Germinal center (tissue), 1 donor: ENCODE measurements around the gene RPS6KA2.

ENCODE experiments used
- DNase-seq: peaks from one replicate; pipeline ENCODE4 v3.0.0; 2012; ENCODE audit warnings: mixed read lengths, low spot score

Gene RPS6KA2

DNA sequence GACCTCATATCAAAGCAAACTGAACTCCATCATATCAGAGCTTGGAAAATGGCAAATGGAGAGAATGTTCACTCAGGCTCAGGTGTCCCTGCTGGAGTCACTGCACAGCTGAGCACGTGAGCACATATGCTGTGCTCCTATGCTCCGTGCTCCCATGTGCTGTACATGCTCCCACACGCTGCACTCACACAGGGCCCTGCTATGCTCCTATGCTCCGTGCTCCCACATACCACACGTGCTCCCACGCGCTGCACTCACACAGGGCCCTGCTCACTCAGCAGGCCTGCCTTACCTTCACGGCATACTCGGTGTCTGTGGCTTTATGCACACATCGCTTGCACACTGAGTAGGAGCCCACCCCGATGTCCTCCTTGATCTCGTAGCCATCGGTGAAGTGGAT is 178.6 kb downstream of the RPS6KA2 start:
- no peak for DNase-seq

DNA sequence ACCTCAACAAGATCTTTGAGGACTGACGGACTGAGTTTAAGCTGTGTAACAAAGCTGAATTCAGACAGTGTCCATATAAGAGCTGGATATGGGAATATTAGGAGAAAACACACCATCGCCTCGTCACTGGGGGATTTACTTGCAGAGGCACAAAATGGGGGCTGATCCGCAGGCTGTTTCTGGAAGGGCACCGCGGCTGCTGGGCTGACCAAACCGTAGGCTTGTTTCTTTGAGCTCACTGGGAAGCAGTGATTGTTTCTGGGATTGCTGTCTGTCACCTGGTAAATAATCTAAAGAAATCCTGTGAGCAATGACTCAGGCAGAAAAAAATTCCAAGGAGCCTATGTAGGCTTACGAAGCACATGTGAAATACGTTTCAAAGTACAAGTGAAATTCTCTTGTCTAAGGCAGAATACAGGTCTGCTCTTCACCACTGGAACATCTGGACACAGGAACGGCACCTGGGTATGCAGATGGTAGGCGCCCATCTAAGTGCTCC is 180.4 kb downstream of the RPS6KA2 start:
- no peak for DNase-seq

DNA sequence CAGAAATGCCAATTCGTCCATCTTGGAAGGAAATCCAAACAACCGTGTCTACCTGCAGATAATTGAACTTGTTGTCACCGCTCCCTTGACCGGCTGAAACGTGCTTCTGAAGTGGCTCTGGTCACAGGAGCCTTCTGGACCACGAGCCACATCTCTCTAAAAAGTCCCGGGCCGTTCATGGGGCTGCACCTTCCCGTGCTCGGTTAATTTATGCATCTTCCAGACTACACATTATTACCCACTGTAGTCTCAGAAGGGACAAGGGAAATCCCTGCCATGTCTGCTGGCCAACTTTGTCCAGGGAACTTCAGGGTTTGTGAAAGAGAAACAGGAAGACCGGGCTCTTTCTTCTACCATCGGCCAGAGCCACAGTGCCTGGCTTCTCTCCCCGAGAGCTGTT is 180.9 kb downstream of the RPS6KA2 start:
- no peak for DNase-seq

DNA sequence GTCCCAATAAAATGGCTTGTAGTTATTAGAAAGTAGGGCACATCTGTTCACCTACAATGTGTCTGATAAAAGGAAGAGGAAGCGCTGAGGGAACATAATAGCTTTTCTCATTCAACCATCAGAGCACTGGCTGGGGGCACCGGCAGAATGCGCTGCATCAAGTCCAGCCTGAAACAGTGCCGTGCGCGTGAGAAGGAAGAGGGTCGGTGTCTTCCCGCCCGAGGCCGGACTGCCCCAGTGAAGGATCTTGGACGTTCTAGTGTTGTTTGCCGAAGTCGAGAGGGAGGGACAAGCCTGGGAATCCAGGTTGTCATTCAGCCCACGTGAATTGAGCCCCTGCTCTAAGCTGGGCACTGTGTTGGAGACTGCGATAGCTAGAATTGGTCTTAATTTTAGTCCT is 182.6 kb downstream of the RPS6KA2 start:
- DNase-seq, result no peak

DNA sequence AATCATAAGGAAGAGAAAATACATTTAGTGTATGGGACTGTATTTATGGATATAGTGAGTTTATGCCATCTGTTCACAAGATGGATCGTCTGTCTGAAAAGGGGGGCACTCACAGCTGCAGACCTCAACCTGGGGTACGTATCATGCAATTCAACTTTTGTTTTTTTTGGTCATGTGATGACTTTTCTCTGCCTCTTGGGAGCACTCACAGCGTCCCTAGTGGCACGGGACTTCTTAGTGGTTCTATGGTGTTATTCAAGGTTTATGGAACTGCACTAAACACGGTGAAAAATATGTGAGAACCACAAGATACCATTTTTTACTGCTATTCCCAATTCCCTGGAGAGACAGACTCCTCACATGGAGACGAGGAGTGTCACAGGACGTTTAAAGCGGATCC is 183.9 kb downstream of the RPS6KA2 start:
- DNase-seq, result no peak

DNA sequence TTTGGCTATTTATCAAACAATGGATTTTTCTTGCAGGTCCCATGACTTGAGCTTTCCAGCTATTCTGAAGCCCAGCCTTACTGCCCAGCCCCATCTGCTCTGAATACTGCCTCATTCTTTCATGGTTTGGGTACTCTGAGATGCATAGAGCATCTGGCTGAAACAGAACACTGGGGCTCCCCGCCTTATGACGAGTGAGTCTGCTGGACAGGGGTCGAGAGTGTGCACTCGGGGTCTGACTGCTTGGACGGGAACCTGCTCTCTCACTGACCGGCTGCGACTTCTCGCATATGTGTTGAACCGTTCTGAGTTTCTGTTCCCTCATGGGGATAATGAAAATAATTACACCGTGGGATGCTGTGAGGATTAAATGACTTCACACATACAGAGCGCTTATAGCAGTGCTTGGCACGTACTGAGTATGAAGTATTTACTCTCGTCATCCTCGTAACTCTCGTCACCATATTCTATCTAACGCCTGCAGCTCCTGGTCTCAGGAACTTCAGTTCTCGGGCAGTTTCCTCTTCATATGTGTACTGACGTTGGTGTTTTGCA is 184.8 kb downstream of the RPS6KA2 start:
- no peak for DNase-seq

DNA sequence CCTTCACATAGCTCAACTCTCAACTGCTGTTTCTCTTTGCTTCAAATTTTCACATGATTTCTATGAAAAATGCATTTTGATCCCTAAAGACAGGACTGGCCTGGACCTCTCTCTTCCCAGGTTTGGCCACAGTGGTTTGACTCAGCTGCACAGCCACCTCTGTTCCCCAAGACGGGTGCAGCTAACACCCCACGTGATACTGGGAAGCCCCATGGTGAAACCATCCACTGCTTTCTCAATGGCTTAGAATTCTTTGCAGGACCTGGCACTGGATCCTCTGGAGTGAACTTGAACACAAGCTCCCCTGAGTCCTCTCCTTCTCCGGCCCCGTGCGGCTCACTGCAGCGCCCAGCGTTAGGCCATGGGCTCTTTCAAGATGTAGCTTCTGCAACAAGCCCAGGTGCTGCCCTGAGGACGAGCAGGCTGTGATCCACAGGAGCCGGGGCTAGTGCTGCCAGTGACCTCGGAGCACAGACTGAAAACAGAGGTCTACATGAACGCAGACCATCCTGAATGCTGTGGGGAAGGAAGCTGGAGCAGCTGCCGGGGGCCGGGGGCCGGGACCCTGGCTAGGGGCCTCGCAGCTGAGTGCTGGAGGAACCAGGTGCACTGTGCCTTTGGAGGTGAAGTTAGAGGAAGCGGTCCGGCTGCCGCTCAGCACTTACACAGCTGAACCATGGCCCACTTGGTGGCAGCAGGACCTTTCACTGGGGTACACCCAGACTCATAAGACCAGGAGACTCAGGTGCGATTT is 185.5 kb downstream of the RPS6KA2 start:
- DNase-seq, result peak; percentile 19

DNA sequence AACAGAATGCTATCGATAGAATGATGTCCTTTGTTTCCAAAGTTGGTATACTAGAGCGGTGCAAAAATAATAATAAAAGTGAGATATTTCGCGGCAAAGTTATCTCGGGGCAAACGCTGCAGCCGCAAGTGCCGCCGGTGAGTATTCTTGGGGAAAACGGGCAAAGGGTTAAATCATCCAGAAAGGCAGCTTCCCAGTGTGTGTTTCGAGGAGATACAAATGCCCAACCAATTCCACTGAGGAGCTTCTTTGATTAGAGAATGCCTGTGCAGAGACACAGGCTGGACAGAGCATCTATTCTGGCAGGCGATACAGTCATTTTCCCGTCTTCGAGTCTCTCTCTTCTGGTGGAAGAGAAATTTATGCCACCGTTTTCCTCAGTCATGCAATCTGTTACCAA is 186.3 kb downstream of the RPS6KA2 start:
- DNase-seq, result no peak

DNA sequence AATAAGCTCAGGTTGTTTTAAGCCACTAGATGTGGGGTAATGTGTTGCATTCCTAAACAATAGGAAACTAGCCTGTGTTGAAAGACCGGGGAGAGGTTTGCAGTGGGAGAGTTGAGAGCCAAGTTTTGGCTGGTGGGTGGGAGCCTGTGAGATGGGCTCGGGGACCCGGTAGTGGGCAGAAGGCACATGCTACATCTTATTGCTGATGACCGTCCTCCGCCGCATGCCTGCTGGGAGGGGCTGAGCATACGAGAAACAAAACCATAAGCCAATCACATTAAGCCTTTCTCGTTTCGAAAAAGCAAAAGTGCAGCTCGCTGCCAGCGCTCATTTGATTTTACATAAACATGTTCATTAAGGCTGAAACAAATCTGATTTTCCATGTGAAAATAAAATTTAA is 186.9 kb downstream of the RPS6KA2 start:
- no peak for DNase-seq

DNA sequence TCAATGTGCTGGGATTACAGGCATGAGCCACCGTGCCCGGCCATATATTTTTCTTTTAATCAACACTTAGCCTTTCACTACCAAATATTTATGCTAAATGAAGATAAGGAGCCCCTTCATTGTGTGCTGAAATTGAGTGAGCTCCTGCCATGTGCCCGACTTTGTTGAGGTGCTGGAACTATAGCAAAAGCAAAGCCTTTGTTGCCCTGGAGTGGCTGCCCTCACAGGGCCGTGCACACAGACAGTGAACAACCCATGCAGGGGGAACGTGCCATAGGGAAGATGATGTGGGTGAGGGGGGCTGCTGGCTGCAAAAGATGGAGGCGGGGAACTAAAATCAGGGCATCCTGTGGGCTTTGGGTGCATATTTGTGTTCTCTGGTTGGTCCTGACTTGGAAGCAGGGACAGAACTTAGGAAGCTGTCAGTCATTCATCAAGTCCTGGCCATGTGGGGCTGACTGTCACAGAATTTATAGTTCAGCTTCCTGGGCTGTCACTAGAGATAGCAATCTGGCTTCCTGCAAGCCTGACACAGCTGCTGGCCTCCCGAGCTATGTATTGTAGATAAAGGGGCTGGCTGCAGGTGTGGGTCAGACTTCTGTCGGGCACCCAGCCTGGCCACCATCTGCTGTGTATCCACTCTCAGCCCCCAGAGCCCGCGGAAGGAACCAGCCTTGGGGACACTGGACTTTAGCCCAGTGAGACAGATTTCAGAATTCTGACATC is 187.5 kb downstream of the RPS6KA2 start:
- DNase-seq, result no peak

DNA sequence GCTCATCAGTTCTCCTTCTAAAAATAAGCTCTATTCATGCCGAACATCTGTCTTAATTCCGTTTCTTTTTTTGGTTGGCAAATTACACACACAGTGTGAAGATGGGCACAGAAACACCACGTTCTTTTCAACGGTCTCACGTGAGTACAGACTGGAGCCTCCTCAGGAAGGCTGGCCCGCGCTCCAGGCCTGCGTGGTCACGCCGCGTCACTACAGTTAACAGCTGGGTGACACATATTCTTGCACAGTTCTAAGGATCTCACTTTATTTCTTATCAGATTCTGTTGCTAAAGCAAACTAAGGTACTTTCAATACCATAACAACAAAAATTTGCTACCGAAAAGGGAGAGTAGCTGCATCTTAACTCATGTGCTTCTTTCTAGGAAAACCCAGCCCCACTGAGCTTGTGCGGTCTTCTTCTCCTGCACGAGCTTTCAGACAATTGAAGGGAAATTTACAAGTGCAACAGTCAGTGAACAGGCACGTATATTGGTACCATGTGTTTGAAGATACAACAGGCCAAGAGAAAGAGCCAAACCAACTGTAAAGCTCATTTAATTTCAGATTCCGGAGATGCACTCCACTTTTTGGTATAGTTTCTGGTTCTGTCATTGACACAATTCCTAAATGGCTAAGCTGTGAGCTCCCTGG is 188.7 kb downstream of the RPS6KA2 start:
- no peak for DNase-seq

DNA sequence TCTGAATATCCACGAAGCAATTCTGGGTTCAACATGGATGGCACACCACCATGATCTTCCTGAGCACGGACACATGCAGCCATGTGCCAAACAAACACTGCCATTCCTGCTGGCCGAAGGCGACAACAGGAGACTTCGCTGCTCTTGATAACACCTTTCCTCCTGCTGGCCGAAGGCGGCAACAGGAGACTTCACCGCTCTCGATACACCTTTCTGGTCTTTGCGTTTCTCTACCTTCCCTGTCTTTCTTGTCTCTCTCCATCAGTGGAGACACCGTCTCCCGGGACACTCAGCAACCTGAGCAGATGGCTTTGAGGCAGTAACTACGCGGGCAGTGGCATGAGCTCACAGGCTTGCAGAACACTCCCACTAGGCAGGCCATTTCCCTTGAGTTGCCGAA is 189.4 kb downstream of the RPS6KA2 start:
- no peak for DNase-seq

DNA sequence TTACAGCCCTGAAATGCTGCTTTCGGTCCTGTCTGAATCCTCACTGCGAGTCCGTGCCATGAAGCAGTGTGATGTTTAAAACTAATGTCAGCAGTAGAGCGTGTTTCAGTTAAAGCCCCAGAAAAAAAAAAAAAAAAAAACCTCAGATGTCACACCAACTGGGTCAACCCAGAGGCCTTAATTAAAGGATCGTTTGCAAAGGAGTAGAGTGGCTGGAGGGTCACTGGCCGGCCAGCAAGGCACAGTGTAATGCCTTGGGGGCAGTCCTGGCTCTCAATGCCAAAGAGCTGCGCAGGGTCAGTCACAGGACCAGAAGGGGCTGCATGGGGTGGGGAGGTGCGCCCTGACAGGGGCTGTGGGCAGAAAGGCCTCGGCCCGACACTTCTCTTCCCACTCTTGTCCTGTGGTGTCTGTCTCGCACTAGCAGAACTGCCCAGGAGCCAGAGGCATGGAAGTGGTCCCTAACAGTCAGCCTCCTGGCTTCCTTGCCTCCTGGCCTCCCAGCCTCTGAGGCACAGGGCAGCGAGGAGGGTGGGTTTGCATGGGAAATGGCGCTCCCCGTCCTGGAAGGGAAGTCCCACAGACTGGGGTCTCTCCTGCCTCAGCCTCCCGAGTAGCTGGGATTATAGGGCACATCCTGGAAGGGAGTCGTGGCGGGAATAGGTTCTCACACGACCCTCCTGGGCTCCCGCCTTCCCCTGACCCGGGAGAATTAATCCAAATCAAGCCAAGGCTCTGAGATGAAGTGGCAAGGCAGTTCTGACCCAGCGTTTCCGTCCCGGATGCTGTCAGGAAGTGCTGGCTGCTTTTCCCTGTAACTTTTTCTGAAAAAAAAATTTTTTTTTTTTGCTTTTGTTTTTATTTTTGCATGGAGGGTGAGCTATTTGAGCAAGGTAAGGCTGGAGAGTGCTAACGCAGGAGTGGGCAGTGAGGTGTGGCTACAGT is 190.6 kb downstream of the RPS6KA2 start:
- no peak for DNase-seq

DNA sequence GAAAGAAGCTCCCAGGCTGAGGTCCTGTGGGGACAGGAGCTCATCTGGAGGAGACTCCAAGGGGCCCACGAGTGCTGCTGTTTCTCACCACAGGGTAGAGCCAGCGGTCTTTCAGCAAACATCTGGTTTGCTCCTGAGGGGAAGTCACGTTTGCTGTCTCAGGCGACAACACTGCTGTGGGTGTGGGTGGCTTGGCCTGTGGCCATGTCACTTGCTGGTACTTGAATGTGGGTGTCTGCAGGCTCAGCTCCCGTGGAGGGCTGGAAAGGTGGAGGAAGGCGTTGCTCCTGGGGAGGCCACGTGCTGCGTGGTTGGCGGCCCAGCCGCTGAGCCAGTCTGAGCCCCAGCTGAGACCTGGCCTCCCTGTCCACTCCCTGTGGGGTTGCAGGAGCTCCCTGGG is 191.5 kb downstream of the RPS6KA2 start:
- no peak for DNase-seq

DNA sequence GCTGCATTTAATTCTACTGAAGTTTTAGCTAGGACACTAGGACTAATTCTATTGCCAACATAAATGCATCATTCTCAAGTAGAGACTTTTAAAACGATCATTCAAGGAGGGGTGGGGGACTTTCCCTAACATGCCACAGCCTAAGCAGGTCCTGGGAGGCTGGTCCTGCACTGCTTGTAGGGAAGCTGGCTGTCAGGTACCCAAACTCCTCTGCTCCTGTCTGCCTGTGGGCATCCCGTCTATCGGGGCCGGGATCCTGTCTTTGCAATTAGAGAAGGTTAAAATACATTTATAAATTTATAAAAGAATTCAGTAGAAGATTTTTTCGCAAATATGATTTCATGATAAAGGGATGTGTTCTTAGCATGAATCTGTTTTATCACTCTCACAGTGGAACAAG is 192.7 kb downstream of the RPS6KA2 start:
- no peak for DNase-seq

DNA sequence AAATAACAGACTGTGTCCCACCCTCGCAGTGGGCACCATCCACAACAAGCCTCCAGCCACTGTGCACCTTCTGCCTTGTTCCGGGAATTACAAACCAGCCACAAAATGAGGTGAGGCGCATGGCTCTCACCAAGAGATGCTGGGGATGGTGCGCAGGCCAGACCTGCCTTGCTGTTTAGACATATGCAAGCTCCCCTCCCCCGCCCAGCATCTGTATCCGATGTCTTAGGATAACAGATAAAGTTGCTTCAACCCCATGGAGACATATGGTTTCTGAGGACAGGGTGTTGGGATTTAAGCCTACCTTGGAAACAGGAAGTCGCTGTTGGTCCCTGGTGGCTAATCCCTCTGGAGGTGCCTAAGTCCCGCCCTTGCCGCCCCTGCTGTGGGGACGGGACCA is 194.0 kb downstream of the RPS6KA2 start:
- no peak for DNase-seq

DNA sequence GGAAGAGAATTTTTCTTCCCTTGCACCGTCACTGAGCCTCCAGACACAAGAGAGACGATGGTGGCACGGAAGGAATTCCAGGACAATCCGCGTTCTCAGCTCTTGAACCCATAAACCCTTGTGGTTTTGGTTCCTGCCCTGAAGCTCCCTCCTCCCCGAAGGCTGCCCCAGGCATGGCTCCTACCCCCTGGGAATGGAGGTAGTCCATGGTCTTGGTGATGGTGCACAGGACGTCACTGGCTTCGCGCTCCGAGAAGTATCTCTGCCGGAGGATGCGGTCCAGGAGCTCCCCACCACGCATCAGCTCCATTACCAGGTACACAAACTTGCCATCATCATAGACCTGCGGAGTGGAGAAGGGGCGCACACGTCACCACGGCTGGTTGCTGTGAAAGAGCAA is 196.8 kb downstream of the RPS6KA2 start:
- no peak for DNase-seq

DNA sequence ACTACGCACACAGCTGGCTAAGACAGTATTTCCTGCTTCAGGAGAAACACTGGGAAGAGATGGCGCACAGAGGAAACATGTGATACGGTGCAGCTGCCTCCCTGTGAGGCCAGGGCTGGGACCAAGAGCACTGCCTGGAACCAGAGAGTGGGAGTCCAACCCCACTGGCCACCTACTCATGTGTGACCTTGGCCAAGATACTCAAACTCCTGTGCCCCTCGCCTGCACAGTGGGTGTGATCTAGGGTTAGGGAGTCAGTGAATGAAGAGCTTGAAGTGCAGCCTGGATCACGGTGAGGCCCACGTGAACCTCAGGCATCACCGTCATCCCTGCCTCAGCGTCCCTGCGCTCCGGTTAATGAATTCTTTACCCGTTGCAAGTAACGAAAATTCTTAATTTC is 202.6 kb downstream of the RPS6KA2 start:
- no peak for DNase-seq

DNA sequence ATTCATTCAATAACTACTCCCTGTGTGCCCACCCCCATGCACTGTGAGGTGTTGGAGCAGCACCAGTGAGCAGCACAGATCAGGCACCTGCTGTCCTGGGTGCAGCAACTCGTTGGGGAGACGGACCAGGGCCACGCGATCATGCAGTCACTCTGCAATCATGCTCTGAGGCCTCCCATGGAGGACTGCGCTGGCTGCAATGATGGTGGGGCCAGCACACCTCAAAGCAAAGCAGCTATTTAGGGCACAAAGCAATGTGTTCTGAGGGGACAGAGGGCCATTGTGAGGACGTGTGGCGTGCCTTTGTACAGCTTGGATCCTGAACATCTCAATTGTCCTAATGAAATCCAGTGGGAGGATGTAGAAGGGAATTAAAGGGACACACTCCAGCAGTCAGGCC is 203.3 kb downstream of the RPS6KA2 start:
- DNase-seq, result no peak

DNA sequence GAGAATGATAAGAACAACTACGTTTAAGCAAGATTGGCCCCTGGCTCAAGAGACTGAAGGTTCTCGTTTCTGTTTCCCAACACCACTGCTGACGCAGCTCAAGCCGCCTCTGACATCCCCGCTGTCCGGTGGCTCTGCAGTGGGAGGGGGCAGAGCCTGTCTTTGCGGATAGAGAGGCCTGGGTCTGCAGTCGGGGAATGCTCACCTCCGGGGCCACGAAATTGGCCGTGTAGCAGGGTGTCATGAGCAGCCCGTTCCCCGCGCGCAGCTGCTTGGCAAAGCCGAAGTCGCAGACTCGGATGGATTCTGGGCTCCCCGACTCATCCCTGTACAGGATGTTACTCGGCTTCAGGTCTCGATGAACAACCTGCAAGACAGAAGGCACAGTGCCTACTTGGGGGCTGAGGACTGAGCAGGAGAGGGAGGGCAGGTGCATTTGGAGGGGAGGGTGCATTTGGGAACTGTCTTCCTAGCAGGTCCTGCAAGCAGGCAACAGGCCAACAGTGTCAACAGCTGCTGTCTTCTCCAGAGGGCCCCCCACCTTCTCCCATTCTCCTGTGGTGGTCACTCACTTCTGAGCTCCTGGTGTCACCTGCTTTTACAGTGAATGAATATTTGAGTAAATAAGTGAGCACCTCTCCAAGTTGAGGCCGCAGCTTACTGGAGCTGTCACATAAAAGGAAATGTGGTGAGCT is 203.9 kb downstream of the RPS6KA2 start:
- DNase-seq, result no peak
